NCI-H69 (cell line): ENCODE measurements around the gene SARNP.
"Not testable (repeated sequence)": the region's sequence is repeated elsewhere in the genome, so short reads cannot be mapped to it uniquely, and the experiment has no call there.

ENCODE experiments used
- DNase-seq: peaks from one replicate; lab custom pipeline; 2025; lab: John Stamatoyannopoulos, UW

Gene SARNP, protein sequence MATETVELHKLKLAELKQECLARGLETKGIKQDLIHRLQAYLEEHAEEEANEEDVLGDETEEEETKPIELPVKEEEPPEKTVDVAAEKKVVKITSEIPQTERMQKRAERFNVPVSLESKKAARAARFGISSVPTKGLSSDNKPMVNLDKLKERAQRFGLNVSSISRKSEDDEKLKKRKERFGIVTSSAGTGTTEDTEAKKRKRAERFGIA

DNA sequence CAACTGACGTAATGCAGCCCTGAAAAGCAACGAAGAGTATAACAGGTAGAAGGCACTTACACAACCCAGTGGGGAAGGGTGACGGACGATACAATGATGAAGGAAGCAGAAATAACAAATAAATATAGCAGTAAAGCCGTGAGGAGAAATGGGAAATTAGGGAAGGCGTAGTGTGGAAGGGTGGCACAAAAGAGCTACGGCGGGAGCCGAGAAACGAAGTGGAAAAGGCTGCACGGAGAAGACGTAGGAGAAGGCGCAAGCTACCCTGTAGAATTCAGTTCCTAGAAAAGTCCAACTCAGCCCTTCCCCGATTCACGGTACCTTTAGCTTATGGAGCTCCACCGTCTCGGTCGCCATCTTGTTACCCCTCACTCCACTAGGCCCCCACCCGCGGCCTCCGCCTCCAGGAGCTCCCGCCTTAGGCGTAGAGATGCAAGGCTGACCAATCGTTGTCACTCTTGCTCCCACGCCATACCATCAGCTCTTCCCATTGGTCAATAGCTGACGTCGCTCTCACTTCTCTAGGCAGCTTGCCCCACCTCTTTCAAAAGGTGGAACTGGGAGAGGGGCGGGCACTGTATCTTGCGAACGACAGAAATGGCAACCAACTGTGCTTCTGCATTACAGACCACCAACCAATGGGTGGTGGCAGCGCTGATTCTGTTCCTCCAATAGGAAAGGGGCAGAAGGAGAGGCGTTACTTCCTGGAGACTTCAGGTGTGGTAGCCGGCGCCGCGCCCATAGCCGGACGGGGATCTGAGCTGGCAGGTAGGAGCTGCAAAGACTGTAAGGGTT is at the start of gene SARNP, which contains the start of gene ORMDL2:
Gene SARNP, minus strand, starts transcription at position 380 of the 795 bp plus-strand sequence. Its CDS starts 23 bp downstream, at position 357.
Gene ORMDL2, plus strand, starts transcription at position 697 of the 795 bp plus-strand sequence. CDS start 959 bp downstream, outside the sequence.
- DNase-seq, result peak; percentile 100

DNA sequence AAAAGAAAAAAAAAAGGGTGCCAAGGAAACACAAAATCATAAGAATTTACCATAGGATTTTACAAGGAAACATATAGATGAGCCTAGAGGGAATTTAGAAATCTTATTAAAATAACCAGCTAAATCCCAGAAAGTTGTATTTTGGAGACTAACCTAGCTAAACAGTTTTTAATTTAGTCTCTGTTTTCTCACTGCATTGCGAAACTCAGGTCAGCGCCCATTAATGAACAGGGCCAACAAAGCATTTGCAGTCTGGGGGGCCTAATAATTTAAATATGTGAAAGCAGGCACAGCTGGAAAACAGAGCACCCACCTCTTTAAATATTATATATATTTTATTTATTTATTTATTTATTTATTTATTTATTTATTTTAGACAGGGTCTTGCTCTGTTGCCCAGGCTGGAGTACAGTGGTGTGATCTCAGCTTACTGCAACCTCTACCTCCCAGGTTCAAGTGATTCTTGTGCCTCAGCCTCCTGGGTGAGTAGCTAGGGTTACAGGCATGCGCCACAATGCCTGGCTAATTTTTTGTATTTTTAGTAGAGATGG is 49.0 kb upstream of the SARNP start:
- DNase-seq, result not testable (repeated sequence)

DNA sequence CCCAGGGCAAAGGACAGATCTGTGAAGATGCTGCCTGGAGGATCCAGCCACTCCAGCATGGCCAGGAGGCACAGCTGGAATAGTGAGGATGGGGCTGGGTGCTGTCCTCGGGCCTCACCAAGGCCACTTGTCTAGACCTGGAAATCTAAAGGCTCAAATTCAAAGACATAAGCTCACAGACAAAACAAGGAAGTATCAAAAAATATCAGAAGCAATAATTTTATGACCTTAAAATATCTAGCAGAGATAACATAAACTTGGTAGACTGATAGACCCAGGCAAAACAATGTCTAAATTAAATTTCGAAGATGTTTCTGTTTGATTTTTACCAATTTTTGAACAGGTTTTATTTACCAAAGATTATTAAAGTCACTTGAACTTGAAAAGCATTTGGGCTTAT is 47.8 kb upstream of the SARNP start:
- DNase-seq, result no peak

DNA sequence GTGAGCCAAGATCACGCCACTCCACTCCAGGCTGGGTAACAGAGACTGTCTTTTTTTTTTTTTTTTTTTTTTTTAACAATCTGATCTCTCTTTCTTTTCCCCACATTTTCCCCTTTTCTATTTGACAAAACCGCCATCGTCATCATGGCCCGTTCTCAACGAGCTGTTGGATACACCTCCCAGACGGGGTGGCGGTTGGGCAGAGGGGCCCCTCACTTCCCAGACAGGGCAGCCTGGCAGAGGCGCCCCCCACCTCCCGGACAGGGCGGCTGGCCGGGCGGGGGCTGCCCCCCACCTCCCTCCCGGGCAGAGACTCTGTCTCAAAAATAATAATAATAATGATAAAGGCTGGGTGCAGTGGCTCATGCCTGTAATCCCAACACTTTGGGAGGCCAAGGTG is 45.4 kb upstream of the SARNP start:
- not testable (repeated sequence) for DNase-seq

DNA sequence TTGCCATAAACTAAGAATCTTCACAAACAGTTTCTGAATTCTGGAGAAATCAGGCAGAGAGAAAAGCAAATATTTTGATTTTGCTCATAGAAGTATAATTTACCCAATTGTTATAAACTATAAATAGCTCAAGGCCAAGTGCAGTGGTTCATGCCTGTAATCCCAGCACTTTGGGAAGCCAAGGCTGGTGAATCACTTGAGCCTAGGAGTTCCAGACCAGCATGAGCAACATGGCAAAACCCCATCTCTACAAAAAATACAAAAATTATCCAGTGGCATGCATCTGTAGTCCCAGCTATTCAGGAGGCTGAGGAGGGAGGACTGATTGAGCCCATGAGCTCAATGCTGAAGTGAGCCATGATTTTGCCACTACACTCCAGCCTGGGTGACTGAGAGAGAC is 44.8 kb upstream of the SARNP start:
- no peak for DNase-seq

DNA sequence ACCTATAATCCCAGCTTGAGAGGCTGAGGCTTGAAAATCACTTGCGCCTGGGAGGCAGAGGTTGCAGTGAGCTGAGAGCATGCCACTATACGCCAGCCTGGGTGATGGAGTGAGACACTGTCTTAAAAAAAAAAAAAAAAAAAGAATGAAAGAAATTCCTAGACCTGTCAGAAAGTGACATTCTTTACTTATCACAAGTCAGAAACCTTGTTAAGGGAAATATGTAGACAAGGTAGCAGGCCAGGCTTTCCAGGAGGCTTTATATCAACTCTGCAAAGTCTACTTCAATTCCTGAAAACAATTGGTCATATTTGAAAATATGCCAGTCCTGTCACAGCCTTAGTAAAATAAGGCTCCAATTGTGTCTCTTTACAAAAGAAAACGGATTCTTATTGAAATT is 44.3 kb upstream of the SARNP start:
- no peak for DNase-seq

DNA sequence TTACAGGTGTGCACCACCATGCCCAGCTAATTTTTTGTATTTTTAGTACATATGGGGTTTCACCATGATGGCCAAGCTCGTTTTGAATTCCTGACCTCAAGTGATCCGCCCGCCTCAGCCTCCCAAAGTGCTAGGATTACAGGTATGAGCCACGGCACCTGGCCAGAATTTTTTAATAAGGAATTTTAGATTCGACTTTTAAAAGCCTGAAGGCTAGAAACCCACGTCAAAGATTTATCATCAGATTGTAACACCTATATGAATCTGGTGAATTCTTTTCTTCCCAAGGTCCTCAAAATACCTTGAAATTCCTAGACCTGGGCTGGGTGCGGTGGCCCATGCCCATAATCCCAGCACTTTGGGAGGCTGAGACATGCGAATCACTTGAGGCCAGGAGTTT is 43.9 kb upstream of the SARNP start:
- no peak for DNase-seq

DNA sequence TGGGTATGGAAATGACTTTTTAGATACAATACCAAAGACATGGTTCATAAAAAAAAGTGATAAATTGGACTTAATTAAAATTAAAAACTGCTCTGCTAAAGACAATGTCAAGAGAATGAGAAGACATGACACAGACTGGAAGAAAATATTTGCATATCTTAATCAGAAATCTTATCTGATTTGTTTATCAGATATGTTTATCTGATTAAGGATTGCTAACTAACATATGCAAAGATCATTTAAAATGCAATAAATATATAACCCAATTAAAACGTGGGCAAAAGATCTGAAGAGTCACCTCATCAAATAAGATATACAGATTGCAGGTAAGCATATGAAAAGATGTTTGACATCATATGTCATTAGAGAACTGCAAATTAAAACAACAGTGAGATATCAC is 35.2 kb upstream of the SARNP start:
- DNase-seq, result no peak

DNA sequence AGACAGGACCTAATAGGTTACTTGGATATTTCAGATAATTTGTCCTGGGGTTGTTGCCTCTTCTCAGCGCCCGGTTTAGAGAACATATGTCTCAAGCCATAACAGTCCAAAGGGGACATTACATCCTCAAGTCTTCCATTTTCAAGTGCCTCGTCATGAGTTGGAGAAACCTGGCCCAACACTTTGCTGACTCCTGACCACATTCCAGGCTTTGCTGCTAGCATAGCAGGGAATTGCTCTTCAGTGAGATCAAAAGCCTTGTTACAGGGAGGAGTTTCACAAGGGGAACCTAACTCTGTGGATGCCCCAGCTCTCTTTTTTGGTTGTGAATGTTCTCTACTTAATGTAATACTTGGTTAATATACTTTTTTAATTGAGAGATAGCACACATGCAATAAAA is 33.4 kb upstream of the SARNP start:
- no peak for DNase-seq

DNA sequence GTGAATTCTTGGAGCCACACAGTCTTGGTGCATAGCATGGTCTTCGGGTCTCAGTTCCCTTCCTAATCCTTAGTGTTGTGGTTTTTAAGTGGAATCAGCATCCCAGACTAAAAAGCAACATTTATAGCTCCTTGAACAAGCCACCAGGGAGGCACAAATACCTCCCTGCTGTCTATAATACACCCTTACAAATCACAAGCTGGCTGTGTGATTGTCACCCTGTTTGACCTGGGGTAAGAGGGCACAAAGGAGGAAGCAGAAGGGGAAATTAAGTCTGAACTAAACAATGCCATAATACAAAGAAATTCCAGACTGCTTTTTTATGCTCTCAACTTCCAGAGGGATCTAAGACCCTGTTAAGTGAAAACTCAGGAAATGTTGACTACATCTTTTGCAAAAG is 32.9 kb upstream of the SARNP start:
- no peak for DNase-seq

DNA sequence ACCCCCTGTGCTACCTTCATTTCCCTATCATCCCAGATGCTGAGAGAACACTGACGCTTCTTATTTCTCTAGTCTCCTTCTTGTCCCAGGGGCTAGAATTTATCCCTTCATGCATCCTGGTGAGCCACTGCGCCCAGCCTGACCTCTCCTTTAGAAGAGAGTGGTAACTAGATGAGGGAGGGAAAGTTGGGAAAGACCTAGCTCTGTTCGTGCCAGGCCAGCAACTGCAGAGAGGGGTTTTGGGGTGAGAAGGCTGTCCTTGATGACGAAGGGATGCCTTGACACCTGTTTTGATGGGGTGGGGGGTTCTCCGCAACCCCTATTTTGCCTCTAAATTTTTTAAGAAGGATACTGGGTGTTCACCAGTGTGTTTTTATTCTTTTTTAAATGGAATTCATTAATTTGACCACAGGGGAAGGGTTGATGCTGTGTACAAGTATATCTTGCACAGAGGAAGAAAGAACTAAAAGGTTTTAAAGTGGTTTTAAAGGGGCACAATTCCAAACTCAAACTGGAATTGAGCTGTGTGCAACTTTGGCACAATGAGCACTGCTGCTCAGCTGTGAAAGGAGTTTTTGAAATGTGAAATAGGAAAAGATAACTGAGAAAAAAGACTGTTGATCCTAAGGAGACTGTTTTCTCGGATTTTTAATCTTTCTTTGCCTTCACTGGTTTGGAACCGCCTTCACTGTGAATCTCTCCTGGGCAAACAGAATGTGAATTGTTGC is 32.3 kb upstream of the SARNP start:
- DNase-seq, result no peak

DNA sequence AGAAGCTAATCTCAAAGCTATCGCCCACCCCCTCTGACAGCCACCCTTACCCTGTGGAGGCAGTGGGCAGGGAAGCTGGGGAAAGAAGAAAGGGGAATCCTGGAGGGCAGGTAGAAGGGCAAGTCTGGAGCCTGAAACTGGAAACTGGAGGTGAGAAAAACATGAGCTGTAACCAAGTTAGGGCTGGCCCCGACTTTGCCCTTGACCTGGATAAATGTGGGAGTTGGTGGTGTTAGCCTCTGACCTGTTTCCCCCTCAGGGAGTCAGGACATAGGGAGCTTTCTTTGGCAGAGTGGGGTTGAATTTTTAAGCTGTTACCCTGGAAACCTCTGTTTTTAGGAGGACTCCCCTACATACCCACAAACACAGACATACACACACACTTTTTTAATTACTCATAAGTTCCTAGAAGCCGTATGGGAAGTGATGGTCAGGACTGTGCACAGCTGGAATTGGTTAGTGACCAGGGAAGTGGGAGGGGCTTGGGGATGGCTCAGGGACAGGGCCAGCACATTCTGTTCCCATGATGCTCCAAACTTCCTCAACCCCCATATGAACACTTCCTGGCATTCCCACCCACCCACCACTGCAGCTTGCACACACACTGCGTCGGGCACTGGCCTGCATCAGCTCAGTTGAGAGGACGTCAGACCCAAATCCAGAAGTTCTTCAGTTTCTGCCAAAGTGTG is 30.2 kb upstream of the SARNP start:
- DNase-seq, result peak; percentile 31

DNA sequence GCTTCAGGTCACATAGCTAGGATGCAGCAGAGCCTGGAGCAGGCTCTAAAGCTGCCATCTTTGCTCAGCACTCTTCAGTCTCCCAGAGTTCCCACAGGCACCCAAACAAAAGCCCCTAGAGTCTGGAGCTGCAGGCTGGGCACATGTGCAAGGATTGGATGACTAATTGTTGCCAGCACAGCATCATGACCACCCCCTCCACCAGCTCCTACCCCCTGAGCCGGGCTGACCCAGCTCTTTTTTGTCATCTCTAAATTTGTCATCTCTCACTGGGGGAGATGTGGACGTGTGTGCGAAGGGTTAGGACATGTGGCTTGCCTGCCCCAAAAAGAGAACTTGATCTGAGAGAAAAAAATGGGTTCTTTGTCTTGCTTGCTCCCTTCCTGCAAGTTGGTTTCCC is 29.5 kb upstream of the SARNP start:
- no peak for DNase-seq

DNA sequence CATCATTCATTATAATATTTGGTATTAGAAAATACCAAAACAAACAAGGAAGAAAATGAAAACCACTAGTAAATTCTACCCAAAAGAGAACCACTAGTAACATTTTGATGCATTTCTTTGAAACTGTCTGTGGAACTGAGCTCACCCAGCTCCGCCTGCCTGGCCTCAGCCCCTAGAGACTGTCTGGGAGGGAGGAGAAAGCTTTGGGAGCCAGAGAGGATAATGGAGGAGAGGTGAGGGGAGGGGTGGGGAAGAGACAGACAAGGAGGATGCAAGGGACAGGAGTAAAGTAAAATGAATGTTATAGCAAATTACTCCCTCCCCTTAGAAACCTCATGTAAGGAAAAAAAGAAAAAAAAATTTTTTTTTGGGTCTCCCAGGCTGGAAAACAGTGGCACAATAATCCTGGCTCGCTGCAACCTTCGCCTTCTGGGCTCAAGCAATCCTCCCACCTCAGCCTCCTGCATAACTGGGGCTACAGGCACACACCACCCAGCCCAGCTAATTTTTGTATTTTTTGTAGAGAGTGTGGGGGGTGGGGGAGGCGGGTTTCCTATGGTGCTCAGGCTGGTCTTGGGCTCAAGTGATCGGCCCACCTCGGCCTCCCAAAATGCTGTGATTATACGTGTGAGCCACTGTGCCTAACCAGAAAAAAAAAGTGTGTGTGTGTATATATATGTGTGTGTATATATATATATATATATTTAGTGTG is 28.4 kb upstream of the SARNP start:
- DNase-seq, result peak; percentile 13

DNA sequence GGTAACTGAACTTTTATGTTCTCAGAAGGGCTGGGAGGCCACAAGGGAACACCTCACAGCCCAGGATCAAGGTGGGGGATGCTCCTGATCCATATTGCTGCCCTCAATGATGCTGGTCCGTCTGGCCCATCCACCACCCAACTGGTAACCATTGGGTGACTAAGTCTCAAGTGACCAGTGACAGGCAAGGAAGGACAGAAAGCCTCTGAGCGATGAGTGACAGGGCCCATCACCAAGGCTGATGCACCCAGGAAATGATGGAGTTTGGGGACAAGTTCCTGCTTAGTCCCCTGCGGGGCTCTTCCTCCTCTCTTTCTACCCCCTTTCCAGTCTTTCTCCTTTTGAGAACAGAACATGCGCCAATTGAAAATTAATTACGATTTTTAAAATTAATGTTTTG is 27.8 kb upstream of the SARNP start:
- no peak for DNase-seq

DNA sequence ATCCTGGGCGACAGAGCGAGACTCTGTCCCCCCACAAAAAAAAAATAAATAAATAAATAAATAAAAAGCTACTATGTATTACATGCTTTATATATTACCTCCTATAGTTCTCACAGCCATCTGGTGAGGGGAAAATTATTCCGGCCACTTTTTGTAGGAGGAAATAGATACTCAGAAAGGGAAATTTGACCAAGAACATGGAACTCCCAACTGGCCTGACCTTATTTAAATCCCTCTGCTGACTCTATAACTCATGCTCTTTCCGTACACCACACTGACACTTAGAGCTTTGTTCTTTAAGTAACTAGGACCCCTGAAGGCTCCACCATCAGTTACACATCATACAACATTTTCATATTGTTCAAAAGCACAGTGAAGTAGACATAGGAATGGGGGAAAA is 27.4 kb upstream of the SARNP start:
- DNase-seq, result no peak

DNA sequence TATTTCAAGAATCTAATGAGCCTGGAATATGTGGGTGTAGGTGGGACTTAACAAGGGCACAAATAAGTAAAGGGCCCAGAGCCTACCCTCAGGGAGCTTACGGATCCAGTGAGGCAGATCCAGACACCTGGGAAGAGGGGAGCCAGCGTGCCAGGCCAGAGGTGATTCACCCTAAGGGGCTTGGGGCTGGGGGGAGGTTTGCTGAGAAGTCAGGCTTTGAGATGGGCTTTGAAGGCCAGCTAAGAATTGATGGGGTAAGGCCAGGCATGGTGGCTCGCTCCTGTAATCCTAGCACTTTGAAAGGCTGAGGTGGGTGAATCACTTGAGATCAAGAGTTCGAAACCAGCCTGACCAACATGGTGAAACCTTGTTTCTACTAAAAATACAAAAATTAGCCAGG is 25.9 kb upstream of the SARNP start:
- no peak for DNase-seq

DNA sequence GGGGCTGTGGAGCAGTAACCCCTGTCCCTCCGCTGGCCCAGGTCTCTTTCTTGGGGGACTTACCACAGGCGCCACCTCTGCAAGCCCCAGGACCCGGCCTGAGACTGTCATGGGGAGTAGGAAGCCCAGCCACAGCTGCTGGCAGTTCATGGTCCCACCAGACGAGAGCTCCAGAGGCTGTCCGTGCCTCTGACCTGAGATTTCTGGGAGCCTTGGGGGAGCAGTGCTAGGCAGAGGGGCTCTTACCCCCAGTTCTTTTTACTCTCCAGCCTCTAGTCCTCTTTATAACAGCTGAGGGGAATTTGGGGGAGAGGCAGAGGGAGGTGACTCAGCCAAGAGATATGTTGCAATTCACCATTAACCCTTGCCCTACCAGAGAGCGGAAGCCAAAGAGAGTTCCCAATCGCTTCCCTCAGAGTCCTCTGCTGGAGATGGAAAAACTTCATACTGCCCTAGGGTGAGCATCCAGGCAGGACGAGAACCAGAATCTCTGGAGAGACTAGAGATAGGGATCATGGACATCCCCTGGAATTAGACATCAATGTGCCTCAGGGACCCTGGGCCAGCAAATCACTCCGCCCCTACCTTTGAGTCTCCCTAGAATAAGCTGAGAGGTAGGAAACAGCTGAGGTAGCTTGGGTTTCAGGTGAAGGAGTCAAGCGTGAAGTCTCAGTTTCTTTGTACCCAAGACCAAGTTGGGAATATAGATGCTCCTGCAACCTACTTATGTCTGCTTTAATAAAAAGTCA is 25.3 kb upstream of the SARNP start, which contains the start of gene MMP19:
Gene MMP19, minus strand, starts transcription at position 256 of the 749 bp plus-strand sequence. Its CDS starts 106 bp downstream, at position 150.
- no peak for DNase-seq

DNA sequence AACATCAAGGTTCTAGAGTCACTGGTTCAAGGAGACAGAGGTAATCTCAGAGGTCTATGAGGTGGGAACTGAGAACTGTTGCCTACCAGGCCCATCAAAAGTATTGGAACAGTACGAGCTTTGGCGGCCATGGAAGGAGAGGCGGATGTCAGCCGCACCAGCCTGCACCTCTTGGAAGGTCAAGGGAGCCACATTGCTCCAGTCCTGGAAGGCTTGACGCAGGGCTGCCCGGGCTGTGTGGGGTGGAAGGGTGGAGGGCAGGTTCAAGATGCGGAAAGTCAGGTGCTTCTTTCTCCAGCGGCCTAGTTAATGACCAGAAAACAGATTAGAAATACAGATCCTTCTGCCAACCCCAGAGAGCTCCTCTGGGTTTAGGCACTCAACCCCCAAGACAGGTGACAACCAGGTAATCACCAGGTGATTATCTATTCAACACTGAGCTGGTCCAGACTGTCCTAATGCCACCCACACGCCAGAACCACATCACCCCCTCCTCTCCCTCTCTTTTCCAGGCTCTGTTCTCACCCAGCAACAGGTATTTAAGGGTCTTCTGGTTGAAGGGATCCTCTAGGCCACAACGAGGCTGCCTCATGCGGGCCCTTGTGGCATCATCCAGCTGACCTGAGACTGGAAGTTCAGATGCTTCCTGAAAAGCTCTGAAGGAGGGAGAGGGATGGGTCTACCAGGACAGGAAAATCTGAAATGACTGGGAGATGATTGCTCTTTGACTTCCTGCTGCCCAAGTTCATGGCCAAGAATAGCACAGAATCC is 23.2 kb upstream of the SARNP start:
- DNase-seq, result no peak
